HG02798 (cell line): ENCODE data around the gene HDAC8.

ENCODE experiments used
- ATAC-seq: cut with Tn5 transposase; IDR thresholded peaks from one replicate; pipeline ENCODE4 v1.9.1; 2021; ENCODE audit warnings: mild to moderate bottlenecking; ENCODE audit not compliant: unreplicated experiment, poor library complexity

HDAC8 gene

GRCh38 chrX:72387247-72387646, 185.4 kb downstream of the HDAC8 start:
- ATAC-seq, result no peak

GRCh38 chrX:72382202-72382595, 190.4 kb downstream of the HDAC8 start:
- no peak for ATAC-seq

GRCh38 chrX:72381439-72382201, 191.0 kb downstream of the HDAC8 start:
- ATAC-seq, result no peak

GRCh38 chrX:72376124-72376523, 196.5 kb downstream of the HDAC8 start:
- no peak for ATAC-seq

GRCh38 chrX:72373136-72373535, 199.5 kb downstream of the HDAC8 start:
- no peak for ATAC-seq

GRCh38 chrX:72372735-72373134, 199.9 kb downstream of the HDAC8 start:
- no peak for ATAC-seq

GRCh38 chrX:72371405-72371804, 201.2 kb downstream of the HDAC8 start:
- ATAC-seq, result no peak

GRCh38 chrX:72368796-72369195, 203.8 kb downstream of the HDAC8 start:
- ATAC-seq, result no peak

GRCh38 chrX:72367516-72367915, 205.1 kb downstream of the HDAC8 start:
- no peak for ATAC-seq

GRCh38 chrX:72366701-72367454, 205.8 kb downstream of the HDAC8 start:
- no peak for ATAC-seq

- no peak for ATAC-seq
Measured at GRCh38 chrX:72366178-72366577, 206.5 kb downstream of the HDAC8 start.

- no peak for ATAC-seq
Measured at GRCh38 chrX:72365126-72365525, 207.5 kb downstream of the HDAC8 start.

- no peak for ATAC-seq
Measured at GRCh38 chrX:72360326-72360725, 212.3 kb downstream of the HDAC8 start.

GRCh38 chrX:72358313-72358712, 214.3 kb downstream of the HDAC8 start:
- ATAC-seq, result no peak

- ATAC-seq, result no peak
Measured at GRCh38 chrX:72352786-72353185, 219.9 kb downstream of the HDAC8 start.

- ATAC-seq, result no peak
Measured at GRCh38 chrX:72351606-72352334, 220.9 kb downstream of the HDAC8 start.

- ATAC-seq, result peak; percentile 91
Measured at GRCh38 chrX:72349190-72349589, 223.5 kb downstream of the HDAC8 start.

GRCh38 chrX:72348247-72348979, 224.2 kb downstream of the HDAC8 start:
- ATAC-seq, result no peak

GRCh38 chrX:72347366-72347765, 225.3 kb downstream of the HDAC8 start:
- ATAC-seq, result no peak

- ATAC-seq, result no peak
Measured at GRCh38 chrX:72346302-72346949, 226.2 kb downstream of the HDAC8 start.
